B cell (primary cell): ENCODE results near the gene MGAT4B. TPM values are rescaled to one million over a fixed set of nuclear protein-coding genes. Genes with fewer than 3 reads are reported as not detected.

Source experiments
- ATAC-seq: fragments of 200-7000 bp; cut with Tn5 transposase; one replicate; pipeline ENCODE4 v1.10.0; 2021; ENCODE audit warnings: low read depth, mild to moderate bottlenecking, moderate number of reproducible peaks, moderate library complexity
- CTCF ChIA-PET: fragments of 350-600 bp; sonication (Branson Sonifier 250); formaldehyde crosslinking; loops from one replicate; lab custom pipeline; 2021; ENCODE audit warnings: antibody characterized with exemption, inconsistent platforms; lab: Charles Lee
- POLR2A ChIA-PET: fragments of 350-600 bp; sonication (Branson Sonifier 250); formaldehyde crosslinking; loops from one replicate; lab custom pipeline; 2021; ENCODE audit warnings: antibody characterized with exemption; lab: Charles Lee
- DNase-seq: peaks from one replicate; pipeline ENCODE4 v3.0.0; 2013
- H2AFZ ChIP-seq: 2 replicates; pipeline ENCODE4 v1.6.1; 2012; ENCODE audit warnings: mild to moderate bottlenecking, low read depth, low read length; ENCODE audit not compliant: insufficient read depth, poor library complexity, severe bottlenecking
- H3K27ac ChIP-seq, 2 donors: 1 replicate in 1 of 2; 2 replicates in 1 of 2; pipeline ENCODE4 v1.5.1; 2012 to 2013; ENCODE audit warnings: low read length in 2 of 2, mild to moderate bottlenecking in 2 of 2, moderate library complexity in 1 of 2
- H3K27me3 ChIP-seq, 4 experiments: fragments of 200-600 bp in 1 of 4; sonication (generic) in 1 of 4; replicated peaks in 1 of 4; 1 replicate in 2 of 4; 2 replicates in 2 of 4; pipeline versions ENCODE4 v1.6.1 to v1.7.0; 2013 to 2016; ENCODE audit warnings: low read length in 3 of 4, mild to moderate bottlenecking in 2 of 4, mixed read lengths in 1 of 4, moderate library complexity in 1 of 4; ENCODE audit not compliant: insufficient read depth in 4 of 4, control insufficient read depth in 3 of 4; ENCODE audit errors: control extremely low read depth in 1 of 4
- H3K36me3 ChIP-seq, 2 experiments: replicated peaks in 1 of 2; 1 replicate in 1 of 2; 2 replicates in 1 of 2; pipeline versions ENCODE4 v1.6.1 to v1.7.1; 2013; ENCODE audit warnings: low read length in 1 of 2; ENCODE audit not compliant: insufficient read depth in 2 of 2, control insufficient read depth in 1 of 2; ENCODE audit errors: control extremely low read depth in 1 of 2, extremely low read depth in 1 of 2
- H3K4me1 ChIP-seq, 2 donors: fragments of 200-600 bp in 1 of 2; sonication (generic) in 1 of 2; 1 replicate in 1 of 2; 2 replicates in 1 of 2; pipeline versions ENCODE4 v1.5.1 to v1.6.1; 2013 to 2017; ENCODE audit warnings: low read length in 2 of 2; ENCODE audit not compliant: control insufficient read depth in 2 of 2, insufficient read depth in 2 of 2
- H3K4me2 ChIP-seq: replicated peaks from 2 replicates; pipeline ENCODE3; 2012; ENCODE audit warnings: mild to moderate bottlenecking, low read depth, low read length; ENCODE audit not compliant: poor library complexity, severe bottlenecking
- H3K4me3 ChIP-seq, 5 experiments: fragments of 200-600 bp in 1 of 5; sonication (generic) in 1 of 5; 1 replicate in 3 of 5; 2 replicates in 2 of 5; pipeline versions ENCODE4 v1.5.1 to v1.7.0; 2011 to 2016; ENCODE audit warnings: low read length in 4 of 5, mild to moderate bottlenecking in 4 of 5, low read depth in 2 of 5, control low read depth in 1 of 5, moderate library complexity in 1 of 5; ENCODE audit not compliant: insufficient read depth in 1 of 5; ENCODE audit errors: control extremely low read depth in 1 of 5, extremely low read depth in 1 of 5
- H3K79me2 ChIP-seq: fragments of 200-600 bp; sonication (generic); one replicate; pipeline ENCODE4 v1.6.0; 2016; ENCODE audit warnings: low read length; ENCODE audit not compliant: control insufficient read depth, insufficient read depth
- H3K9ac ChIP-seq: fragments of 200-600 bp; sonication (generic); 2 replicates; pipeline ENCODE4 v1.6.1; 2017; ENCODE audit warnings: mild to moderate bottlenecking, low read length, moderate library complexity
- H3K9me3 ChIP-seq, 3 donors: one replicate each; pipeline versions ENCODE4 v1.6.1 to v1.7.1; 2013; ENCODE audit warnings: low read length in 2 of 3; ENCODE audit not compliant: control insufficient read depth in 2 of 3, insufficient read depth in 1 of 3; ENCODE audit errors: control extremely low read depth in 1 of 3
- H4K20me1 ChIP-seq: 2 replicates; pipeline ENCODE4 v1.6.0; 2012; ENCODE audit warnings: mild to moderate bottlenecking, low read length; ENCODE audit not compliant: insufficient read depth, control insufficient read depth, poor library complexity, severe bottlenecking
- H3K27ac Mint-ChIP-seq: one replicate; pipeline ENCODE4 v1.8.0; 2021; ENCODE audit warnings: mixed read lengths
- H3K27me3 Mint-ChIP-seq: one replicate; pipeline ENCODE4 v1.8.0; 2021; ENCODE audit warnings: mixed read lengths
- H3K4me1 Mint-ChIP-seq: one replicate; pipeline ENCODE4 v1.8.0; 2021; ENCODE audit warnings: mixed read lengths
- H3K4me3 Mint-ChIP-seq: one replicate; pipeline ENCODE4 v1.8.0; 2021; ENCODE audit warnings: mixed read lengths
- H3K9me3 Mint-ChIP-seq: one replicate; pipeline ENCODE4 v1.8.0; 2022; ENCODE audit warnings: mixed read lengths; ENCODE audit not compliant: insufficient read depth
- EZH2 ChIP-seq: IDR thresholded peaks from 2 replicates; pipeline ENCODE4 v1.6.1; 2012; ENCODE audit warnings: borderline replicate concordance, low read depth, mild to moderate bottlenecking, moderate library complexity, low read length; ENCODE audit not compliant: insufficient read depth, poor library complexity, severe bottlenecking
- WGBS: methylation state at CpG from one replicate; pipeline ENCODE4 v1.1.5; 2013; ENCODE audit warnings: missing lambda C conversion rate; ENCODE audit not compliant: insufficient coverage; 5-methylcytosine and 5-hydroxymethylcytosine counted together
- intact Hi-C: fragments of 100-400 bp; cut with micrococcal nuclease; formaldehyde crosslinking; loops from one replicate; pipeline ENCODE4 v1.10.0; 2022
- polyA plus RNA-seq: library from polyadenylated mRNA; depleted of rRNA; stranded (reverse); fragments of >200 nt; gene quantifications from 2 replicates; pipeline ENCODE4 v1.2.3, GENCODE V29; 2012
- total RNA-seq, 2 donors: library from RNA; stranded (reverse); fragments of 120-200 nt in 1 of 2; gene quantifications; 1 replicate in 1 of 2; 2 replicates in 1 of 2; pipeline versions ENCODE4 v1.2.3 to v1.2.4, GENCODE V29; 2013 to 2022
- TF ChIP-seq, protein P1 (sequence below): fragments of 200-600 bp; IDR thresholded peaks from one replicate; pipeline ENCODE4 v1.8.0; 2022; ENCODE audit warnings: antibody characterized with exemption, mild to moderate bottlenecking

The MGAT4B gene
- total and polyA plus RNA-seq, 2 donors (not counting 1 experiment from before 2014, with no cell fraction given): 105 to 165 TPM

DNA sequence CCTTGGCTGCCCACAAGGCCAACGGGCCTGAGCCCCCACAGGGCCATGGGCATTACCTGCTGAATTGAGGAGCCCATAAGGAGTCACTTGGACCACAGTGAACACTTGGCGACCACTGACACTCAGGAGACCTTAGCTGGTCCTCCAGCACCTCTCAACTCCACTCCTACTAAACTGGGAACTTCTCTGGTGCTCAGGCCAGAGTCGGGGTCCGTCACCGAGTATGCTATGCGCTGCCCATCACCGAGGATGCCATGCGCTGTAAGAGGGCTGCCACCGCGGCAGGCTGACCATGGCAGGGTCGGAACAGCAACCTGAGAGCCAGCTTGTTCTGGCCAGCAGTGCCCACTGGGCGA, 13.4 kb upstream of the MGAT4B start:
- H3K4me1 ChIP-seq: peaks cover 40 to 52% of the 10 kb centered on the region in 2 donors
- H3K4me2 ChIP-seq: peak overlapping the region; percentile 98
- WGBS: 60% methylated on average over 12 of the region's 12 CpGs
- intact Hi-C loops: no loop called here
- peak overlapping the region in 4 of 5 experiments; percentile 76 to 94 (median 86) for H3K4me3 ChIP-seq
- H3K27ac ChIP-seq: peak overlapping the region; percentile 91 to 98
- CTCF ChIA-PET: interaction anchor here (0.9 to 2.5 kb wide), 8 partner anchors 12 to 155 kb away, joined by 3 to 24 read pairs (median 3); partner anchors contain the start of gene MGAT4B
- H4K20me1 ChIP-seq: peaks cover 44% of the 10 kb centered on the region
- H3K27me3 Mint-ChIP-seq: no peaks in the 10 kb centered on the region
- peaks cover 2 to 22% of the 10 kb centered on the region in 2 experiments for H3K36me3 ChIP-seq
- H2AFZ ChIP-seq: peak overlapping the region; percentile 66
- POLR2A ChIA-PET: interaction anchor here (0.5 to 3.4 kb wide), 12 partner anchors 9 to 211 kb away, joined by 3 to 44 read pairs (median 6); partner anchors contain the start of genes HNRNPH1, MAML1, MGAT4B and MRNIP
- H3K9me3 Mint-ChIP-seq: no peaks in the 10 kb centered on the region
- no peak for ATAC-seq
- no peak for TF ChIP-seq EZH2
- TF ChIP-seq, protein P1, sequence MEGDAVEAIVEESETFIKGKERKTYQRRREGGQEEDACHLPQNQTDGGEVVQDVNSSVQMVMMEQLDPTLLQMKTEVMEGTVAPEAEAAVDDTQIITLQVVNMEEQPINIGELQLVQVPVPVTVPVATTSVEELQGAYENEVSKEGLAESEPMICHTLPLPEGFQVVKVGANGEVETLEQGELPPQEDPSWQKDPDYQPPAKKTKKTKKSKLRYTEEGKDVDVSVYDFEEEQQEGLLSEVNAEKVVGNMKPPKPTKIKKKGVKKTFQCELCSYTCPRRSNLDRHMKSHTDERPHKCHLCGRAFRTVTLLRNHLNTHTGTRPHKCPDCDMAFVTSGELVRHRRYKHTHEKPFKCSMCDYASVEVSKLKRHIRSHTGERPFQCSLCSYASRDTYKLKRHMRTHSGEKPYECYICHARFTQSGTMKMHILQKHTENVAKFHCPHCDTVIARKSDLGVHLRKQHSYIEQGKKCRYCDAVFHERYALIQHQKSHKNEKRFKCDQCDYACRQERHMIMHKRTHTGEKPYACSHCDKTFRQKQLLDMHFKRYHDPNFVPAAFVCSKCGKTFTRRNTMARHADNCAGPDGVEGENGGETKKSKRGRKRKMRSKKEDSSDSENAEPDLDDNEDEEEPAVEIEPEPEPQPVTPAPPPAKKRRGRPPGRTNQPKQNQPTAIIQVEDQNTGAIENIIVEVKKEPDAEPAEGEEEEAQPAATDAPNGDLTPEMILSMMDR: no peak
- peak overlapping the region; percentile 98 for H3K9ac ChIP-seq
- peak overlapping the region; percentile 96 for H3K27ac Mint-ChIP-seq
- H3K4me1 Mint-ChIP-seq: peaks cover 58% of the 10 kb centered on the region
- peaks cover 57% of the 10 kb centered on the region for H3K79me2 ChIP-seq
- H3K4me3 Mint-ChIP-seq: peak overlapping the region; percentile 84
- peak; percentile 63 for DNase-seq
- H3K27me3 ChIP-seq: peaks cover 0 to 6% (median 0%) of the 10 kb centered on the region in 4 experiments
- peaks cover 0 to 3% (median 0%) of the 10 kb centered on the region in 3 donors for H3K9me3 ChIP-seq
